Esophagus squamous epithelium (tissue), 4 donors: ENCODE measurements around the gene SPTBN5.

Experiments used
- POLR2A ChIP-seq, 4 donors: fragments of 450-650 bp; IDR thresholded peaks; one replicate each; pipeline ENCODE4 v1.6.1; 2017; ENCODE audit warnings: antibody characterized with exemption in 4 of 4, mild to moderate bottlenecking in 4 of 4, moderate library complexity in 3 of 4
- TF ChIP-seq, protein P1 (sequence below), 6 experiments: fragments of 450-650 bp in 4 of 6; fragments of 200-600 bp in 2 of 6; sonication (generic) in 2 of 6; IDR thresholded peaks; one replicate each; pipeline ENCODE4 v1.5.1; 2016 to 2019; ENCODE audit warnings: antibody characterized with exemption in 6 of 6, mild to moderate bottlenecking in 4 of 6, moderate library complexity in 4 of 6

DNA sequence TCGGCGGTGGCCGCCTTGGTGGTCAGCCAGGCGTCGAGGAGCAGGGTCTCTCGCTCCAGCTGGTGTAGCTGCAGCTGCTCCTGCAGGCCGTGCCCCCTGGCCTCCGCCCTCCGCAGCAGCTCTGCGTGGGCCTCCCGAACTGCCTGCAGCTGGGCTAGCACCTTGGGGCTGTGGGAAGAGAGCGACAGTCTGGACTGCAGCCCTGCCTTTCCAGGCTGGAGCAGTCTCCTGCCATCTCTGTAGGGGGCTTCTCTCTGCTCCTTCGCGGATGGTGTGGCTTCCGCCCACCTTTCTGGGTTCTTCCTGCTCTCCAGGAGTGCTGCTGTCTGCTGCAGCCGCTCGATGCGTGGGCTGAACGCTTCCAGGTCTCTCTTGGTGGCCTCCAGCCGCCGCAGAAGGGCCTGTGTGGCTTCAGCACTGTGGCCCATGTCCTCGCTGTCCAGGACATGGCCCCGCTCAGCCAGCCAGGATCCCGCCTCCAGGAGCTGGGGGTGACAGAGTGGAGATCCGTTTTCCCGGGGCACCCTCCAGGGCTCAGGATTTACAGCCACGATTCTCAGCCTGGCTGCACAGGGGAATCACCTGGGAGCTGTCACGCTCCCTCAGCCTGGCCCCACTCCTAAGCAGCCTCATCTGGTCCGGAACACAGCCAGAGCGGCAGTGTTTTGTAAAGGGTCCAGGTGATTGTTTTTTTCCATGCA, 38.4 kb downstream of the SPTBN5 start:
- TF ChIP-seq POLR2A (IDR thresholded peaks at IDR 0.05), result no peak
- TF ChIP-seq, protein P1, sequence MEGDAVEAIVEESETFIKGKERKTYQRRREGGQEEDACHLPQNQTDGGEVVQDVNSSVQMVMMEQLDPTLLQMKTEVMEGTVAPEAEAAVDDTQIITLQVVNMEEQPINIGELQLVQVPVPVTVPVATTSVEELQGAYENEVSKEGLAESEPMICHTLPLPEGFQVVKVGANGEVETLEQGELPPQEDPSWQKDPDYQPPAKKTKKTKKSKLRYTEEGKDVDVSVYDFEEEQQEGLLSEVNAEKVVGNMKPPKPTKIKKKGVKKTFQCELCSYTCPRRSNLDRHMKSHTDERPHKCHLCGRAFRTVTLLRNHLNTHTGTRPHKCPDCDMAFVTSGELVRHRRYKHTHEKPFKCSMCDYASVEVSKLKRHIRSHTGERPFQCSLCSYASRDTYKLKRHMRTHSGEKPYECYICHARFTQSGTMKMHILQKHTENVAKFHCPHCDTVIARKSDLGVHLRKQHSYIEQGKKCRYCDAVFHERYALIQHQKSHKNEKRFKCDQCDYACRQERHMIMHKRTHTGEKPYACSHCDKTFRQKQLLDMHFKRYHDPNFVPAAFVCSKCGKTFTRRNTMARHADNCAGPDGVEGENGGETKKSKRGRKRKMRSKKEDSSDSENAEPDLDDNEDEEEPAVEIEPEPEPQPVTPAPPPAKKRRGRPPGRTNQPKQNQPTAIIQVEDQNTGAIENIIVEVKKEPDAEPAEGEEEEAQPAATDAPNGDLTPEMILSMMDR (IDR thresholded peaks at IDR 0.05), result no peak
